Activated CD8-positive, alpha-beta T cell treated with anti-CD3 and anti-CD28 coated beads, Interleukin-2, amount 10 ng/mL, durations not matched to agents 7 days and 5 days (primary cell): ENCODE measurements around the gene ANKLE1. TPM values are rescaled to one million over a fixed set of nuclear protein-coding genes. Genes with fewer than 3 reads are reported as not detected.
A peak's percentile ranks its signal among the peaks of the same experiment; 100 is the strongest.

Source experiments
- ATAC-seq: fragments of 150-1000 bp; cut with Tn5 transposase; one replicate; pipeline ENCODE4 v1.10.0; 2021; ENCODE audit warnings: moderate library complexity
- CTCF ChIA-PET: fragments of 350-600 bp; sonication (Branson Sonifier 250); formaldehyde crosslinking; loops from one replicate; lab custom pipeline; 2021; ENCODE audit warnings: antibody characterized with exemption; lab: Charles Lee
- POLR2A ChIA-PET: fragments of 350-600 bp; sonication (Branson Sonifier 250); formaldehyde crosslinking; loops from one replicate; lab custom pipeline; 2021; ENCODE audit warnings: antibody characterized with exemption; lab: Charles Lee
- DNase-seq: peaks from one replicate; pipeline ENCODE4 v3.0.0-alpha.2; 2020
- H3K27ac Mint-ChIP-seq: one replicate; pipeline ENCODE4 v1.8.0; 2021; ENCODE audit warnings: mild to moderate bottlenecking, mixed read lengths
- H3K27me3 Mint-ChIP-seq: one replicate; pipeline ENCODE4 v1.8.0; 2021; ENCODE audit warnings: low read depth, mixed read lengths
- H3K36me3 Mint-ChIP-seq: one replicate; pipeline ENCODE4 v1.8.0; 2021; ENCODE audit warnings: low read depth, mixed read lengths
- H3K4me1 Mint-ChIP-seq: one replicate; pipeline ENCODE4 v1.8.0; 2021; ENCODE audit warnings: low read depth, mixed read lengths
- H3K4me3 Mint-ChIP-seq: one replicate; pipeline ENCODE4 v1.8.0; 2021; ENCODE audit warnings: mild to moderate bottlenecking, mixed read lengths
- H3K9me3 Mint-ChIP-seq: one replicate; pipeline ENCODE4 v1.8.0; 2022; ENCODE audit warnings: mixed read lengths; ENCODE audit not compliant: insufficient read depth
- total RNA-seq, 2 experiments: library from RNA; stranded (reverse); gene quantifications; one replicate each; pipeline ENCODE4 v1.2.3, GENCODE V29; 2021

ANKLE1 gene
- 10 to 100 TPM; 10.7 to 13.8 TPM for total RNA-seq

GRCh38 chr19:17281391-17282304, at the start of gene ANKLE1:
TSS of gene ANKLE1 (plus strand) at chr19:17281901. CDS start at chr19:17281921, 20 bp downstream.
- Mint-ChIP-seq H3K27me3 (no peaks in the 10 kb centered on the region), H3K36me3 (peaks cover 26% of the 10 kb centered on the region), H3K27ac (peak within 1 kb of the TSS; percentile 79), H3K9me3 (no peaks in the 10 kb centered on the region), H3K4me1 (peaks cover 20% of the 10 kb centered on the region), H3K4me3 (peak within 1 kb of the TSS; percentile 88)
- peak; percentile 60 for DNase-seq
- POLR2A ChIA-PET = interaction anchor here (0.6 to 2.5 kb wide), 8 partner anchors 14 to 121 kb away, joined by 3 to 15 read pairs (median 4); partner anchors contain the start of genes BABAM1, OCEL1 and USE1
- CTCF ChIA-PET = interaction anchor here (0.6 to 5.8 kb wide), 19 partner anchors 11 to 567 kb away, joined by 3 to 109 read pairs (median 3); partner anchors contain the start of genes BABAM1, DDA1, MRPL34 and OCEL1
- peak; percentile 50 for ATAC-seq

- POLR2A ChIA-PET = interaction anchor here (0.6 kb wide), 1 partner anchor 28 kb away, joined by 3 read pairs; no protein-coding TSS in a partner anchor
- no peak overlapping the region for H3K27ac Mint-ChIP-seq
Observed at GRCh38 chr19:17232258-17232657, 49.4 kb upstream of the ANKLE1 start.

GRCh38 chr19:17234911-17235299, 46.8 kb upstream of the ANKLE1 start:
- ChIA-PET CTCF (interaction anchor here (0.7 to 4.4 kb wide), 17 partner anchors 9 to 168 kb away, joined by 3 to 16 read pairs (median 4); partner anchors contain the start of genes BABAM1 and OCEL1), POLR2A (interaction anchor here (0.8 to 2.0 kb wide), 8 partner anchors 8 to 158 kb away, joined by 3 to 14 read pairs (median 5); partner anchors contain the start of genes ANKLE1, BABAM1, OCEL1 and USE1)
- peak overlapping the region; percentile 81 for H3K4me3 Mint-ChIP-seq
- peaks cover 12% of the 10 kb centered on the region for H3K36me3 Mint-ChIP-seq
- H3K27ac Mint-ChIP-seq = peak overlapping the region; percentile 49
- no peaks in the 10 kb centered on the region for H3K27me3 Mint-ChIP-seq
- DNase-seq (peak; percentile 73), ATAC-seq (peak; percentile 63)
- no peaks in the 10 kb centered on the region for H3K9me3 Mint-ChIP-seq
- H3K4me1 Mint-ChIP-seq = peaks cover 12% of the 10 kb centered on the region

More at GRCh38 chr19:17232258-17232657, 49.4 kb upstream of the ANKLE1 start:
- H3K4me1 Mint-ChIP-seq = peaks cover 12% of the 10 kb centered on the region
- CTCF ChIA-PET = no interaction called here
- H3K4me3 Mint-ChIP-seq = no peak overlapping the region
- H3K9me3 Mint-ChIP-seq = no peaks in the 10 kb centered on the region
- ATAC-seq (no peak), DNase-seq (no peak)
- peaks cover 16% of the 10 kb centered on the region for H3K36me3 Mint-ChIP-seq
- no peaks in the 10 kb centered on the region for H3K27me3 Mint-ChIP-seq

- ATAC-seq = peak; percentile 96
Observed at GRCh38 chr19:17235300-17235970, 46.3 kb upstream of the ANKLE1 start.

GRCh38 chr19:17235971-17236777, 45.5 kb upstream of the ANKLE1 start:
- peaks cover 12% of the 10 kb centered on the region for H3K4me1 Mint-ChIP-seq
- peak overlapping the region; percentile 81 for H3K4me3 Mint-ChIP-seq
- ATAC-seq = no peak
- peaks cover 6% of the 10 kb centered on the region for H3K36me3 Mint-ChIP-seq
- H3K9me3 Mint-ChIP-seq = no peaks in the 10 kb centered on the region
- CTCF ChIA-PET = interaction anchor here (1.0 to 4.4 kb wide), 15 partner anchors 10 to 169 kb away, joined by 3 to 16 read pairs (median 4); partner anchors contain the start of genes BABAM1 and OCEL1
- no peak overlapping the region for H3K27ac Mint-ChIP-seq
- DNase-seq = no peak
- H3K27me3 Mint-ChIP-seq = no peaks in the 10 kb centered on the region
- POLR2A ChIA-PET = interaction anchor here (0.8 to 2.0 kb wide), 6 partner anchors 10 to 160 kb away, joined by 3 to 14 read pairs (median 6); partner anchors contain the start of genes BABAM1, OCEL1 and USE1

More at GRCh38 chr19:17235300-17235970, 46.3 kb upstream of the ANKLE1 start:
- H3K4me1 Mint-ChIP-seq = peaks cover 12% of the 10 kb centered on the region
- H3K27me3 Mint-ChIP-seq = no peaks in the 10 kb centered on the region
- H3K9me3 Mint-ChIP-seq = no peaks in the 10 kb centered on the region
- H3K27ac Mint-ChIP-seq = peak overlapping the region; percentile 49
- ChIA-PET POLR2A (interaction anchor here (0.8 to 2.0 kb wide), 7 partner anchors 9 to 159 kb away, joined by 3 to 14 read pairs (median 4); partner anchors contain the start of genes BABAM1, OCEL1 and USE1), CTCF (interaction anchor here (0.7 to 4.4 kb wide), 16 partner anchors 9 to 168 kb away, joined by 3 to 16 read pairs (median 4); partner anchors contain the start of genes BABAM1 and OCEL1)
- peak; percentile 82 for DNase-seq
- peaks cover 11% of the 10 kb centered on the region for H3K36me3 Mint-ChIP-seq
- H3K4me3 Mint-ChIP-seq = peak overlapping the region; percentile 81

- ChIA-PET CTCF (interaction anchor here (1.4 to 4.4 kb wide), 3 partner anchors 10 to 46 kb away, joined by 4 to 16 read pairs (median 13); partner anchors contain the start of gene BABAM1), POLR2A (no interaction called here)
- ATAC-seq (no peak), DNase-seq (no peak)
- Mint-ChIP-seq H3K27me3 (no peaks in the 10 kb centered on the region), H3K4me1 (peaks cover 12% of the 10 kb centered on the region), H3K4me3 (no peak overlapping the region), H3K9me3 (no peaks in the 10 kb centered on the region), H3K36me3 (peaks cover 4% of the 10 kb centered on the region), H3K27ac (no peak overlapping the region)
Observed at GRCh38 chr19:17236811-17237543, 44.7 kb upstream of the ANKLE1 start.

- no peaks in the 10 kb centered on the region for H3K9me3 Mint-ChIP-seq
- no peak for DNase-seq
- H3K27ac Mint-ChIP-seq = no peak overlapping the region
- no peaks in the 10 kb centered on the region for H3K36me3 Mint-ChIP-seq
- CTCF ChIA-PET = interaction anchor here (1.4 to 4.4 kb wide), 2 partner anchors 11 to 45 kb away, joined by 4 to 16 read pairs; no protein-coding TSS in a partner anchor
- H3K27me3 Mint-ChIP-seq = peaks cover 3% of the 10 kb centered on the region
- no peak overlapping the region for H3K4me3 Mint-ChIP-seq
- no peak for ATAC-seq
- POLR2A ChIA-PET = no interaction called here
- H3K4me1 Mint-ChIP-seq = peaks cover 12% of the 10 kb centered on the region
Observed at GRCh38 chr19:17237747-17238706, 43.7 kb upstream of the ANKLE1 start.

GRCh38 chr19:17240062-17240752, 41.5 kb upstream of the ANKLE1 start:
- ChIA-PET POLR2A (interaction anchor here (1.1 kb wide), 1 partner anchor 19 kb away, joined by 3 read pairs; no protein-coding TSS in a partner anchor), CTCF (no interaction called here)
- H3K27me3 Mint-ChIP-seq = peaks cover 10% of the 10 kb centered on the region
- H3K27ac Mint-ChIP-seq = no peak overlapping the region
- DNase-seq (no peak), ATAC-seq (no peak)
- H3K9me3 Mint-ChIP-seq = no peaks in the 10 kb centered on the region
- H3K4me1 Mint-ChIP-seq = peaks cover 4% of the 10 kb centered on the region
- H3K36me3 Mint-ChIP-seq = no peaks in the 10 kb centered on the region
- no peak overlapping the region for H3K4me3 Mint-ChIP-seq
